ENCODE data around the gene FHOD1. TPM values are rescaled to one million over a fixed set of nuclear protein-coding genes. Genes with fewer than 3 reads are reported as not detected.

Gene FHOD1
- total and polyA plus RNA-seq, 2 of the 13 experiments (the other 11 are each of a cell fraction or from before 2014, with no cell fraction given), result 20.0 to 20.8 TPM

DNA sequence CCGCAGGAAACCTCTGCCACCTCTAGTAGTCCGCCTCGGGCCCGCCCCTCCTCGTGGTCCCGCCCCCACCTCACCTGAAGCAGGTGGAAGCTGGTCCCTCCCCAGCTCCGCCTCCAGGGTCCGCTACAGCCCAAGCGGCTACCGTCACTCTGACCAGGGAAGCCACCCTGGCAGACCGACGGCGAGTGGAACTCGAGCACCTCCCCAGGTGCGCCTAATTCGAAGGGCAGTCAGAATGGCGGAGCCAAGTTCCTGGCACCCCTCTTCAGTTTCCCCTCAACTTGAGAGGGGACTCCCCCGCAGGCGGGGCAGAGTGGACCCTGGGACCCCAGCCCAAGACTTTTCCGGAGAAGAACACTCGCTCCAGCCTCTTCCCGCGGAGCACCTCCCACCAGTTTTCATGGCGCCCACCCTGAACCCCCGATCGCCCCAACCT, 507 bp downstream of the FHOD1 start:
- Histone ChIP-seq H3K27me3 (ENCODE audit: control insufficient read depth in 1 of 2, insufficient read depth in 2 of 2, low read length in 2 of 2) (peaks cover 0 to 22% of the 10 kb centered on the region in 2 experiments; a peak in 3 of 5 replicates), H2AFZ (ENCODE audit: low read length) (no peak overlapping the region), H3K4me3 (replicated peaks in 1 of 3; ENCODE audit: insufficient read depth in 1 of 3, low read depth in 2 of 3, low read length in 3 of 3) (peak overlapping the region; percentile 63 to 85 (median 82)), H3K9me3 (ENCODE audit: low read length) (no peaks in the 10 kb centered on the region), H3K9ac (ENCODE audit: insufficient read depth, low read depth, low read length) (peak overlapping the region; percentile 69), H3K4me1 (ENCODE audit: insufficient read depth, low read length) (peaks cover 60% of the 10 kb centered on the region), H3K36me3 (replicated peaks in 1 of 2; ENCODE audit: control insufficient read depth in 1 of 2, insufficient read depth in 2 of 2, low read length in 2 of 2) (peaks cover 0 to 2% of the 10 kb centered on the region in 2 experiments; a peak in 2 of 5 replicates), H3K4me2 (ENCODE audit: low read depth, low read length) (peak overlapping the region; percentile 97), H3K27ac (ENCODE audit: extremely low read length, insufficient read depth, low read length) (peak overlapping the region; percentile 73), H4K20me1 (ENCODE audit: insufficient read depth, low read length) (no peaks in the 10 kb centered on the region), H3K79me2 (ENCODE audit: insufficient read depth, low read length) (no peaks in the 10 kb centered on the region)
- DNase-seq (ENCODE audit: low spot score) (peak; percentile 56), FAIRE-seq (no peak), ATAC-seq (peak; percentile 36)
- in situ Hi-C loops (cut with HindIII; ENCODE audit: extremely low pct_ligation_motif_present, low pct_unique_long_range_greater_than_20kb), result no loop called here
- CTCF ChIA-PET (ENCODE audit: low intra/inter-chr PET ratio, low total read pairs), result interaction anchor here (1.3 kb wide), 1 partner anchor 269 kb away, joined by 3 read pairs; no protein-coding TSS in a partner anchor
- intact Hi-C loops (cut with micrococcal nuclease; ENCODE audit: unreplicated experiment), result loop anchor here (1.0 to 2.0 kb wide), 2 partner anchors 19 to 54 kb away; partner anchors contain the start of genes E2F4 and TMEM208
- no TSS peak for BruUV-seq (replicated peaks)
- POLR2A ChIA-PET, result interaction anchor here (1.0 to 6.1 kb wide), 19 partner anchors 9 to 293 kb away, joined by 3 to 71 read pairs (median 6); partner anchors contain the start of genes HSD11B2, PLEKHG4 and TMEM208
- WGBS (ENCODE audit: low lambda C conversion rate), result 2% methylated on average over 21 of the region's 26 CpGs
- 0 out of 2 replicates have a peak, but pooled peaks have one; percentile 25 for TF ChIP-seq HNRNPL (IDR thresholded peaks at IDR 0.05; ENCODE audit: low read depth, low read length)
- TF ChIP-seq ZNF792 (CRISPR knock-in tag; IDR thresholded peaks at IDR 0.05), result 0 out of 2 replicates have a peak, but pooled peaks have one; percentile 0
- TF ChIP-seq CBX5 (CRISPR knock-in tag; IDR thresholded peaks at IDR 0.05; ENCODE audit: borderline replicate concordance), result no peak; the same call in 1 of the 2 replicates
- TF ChIP-seq, protein P1, sequence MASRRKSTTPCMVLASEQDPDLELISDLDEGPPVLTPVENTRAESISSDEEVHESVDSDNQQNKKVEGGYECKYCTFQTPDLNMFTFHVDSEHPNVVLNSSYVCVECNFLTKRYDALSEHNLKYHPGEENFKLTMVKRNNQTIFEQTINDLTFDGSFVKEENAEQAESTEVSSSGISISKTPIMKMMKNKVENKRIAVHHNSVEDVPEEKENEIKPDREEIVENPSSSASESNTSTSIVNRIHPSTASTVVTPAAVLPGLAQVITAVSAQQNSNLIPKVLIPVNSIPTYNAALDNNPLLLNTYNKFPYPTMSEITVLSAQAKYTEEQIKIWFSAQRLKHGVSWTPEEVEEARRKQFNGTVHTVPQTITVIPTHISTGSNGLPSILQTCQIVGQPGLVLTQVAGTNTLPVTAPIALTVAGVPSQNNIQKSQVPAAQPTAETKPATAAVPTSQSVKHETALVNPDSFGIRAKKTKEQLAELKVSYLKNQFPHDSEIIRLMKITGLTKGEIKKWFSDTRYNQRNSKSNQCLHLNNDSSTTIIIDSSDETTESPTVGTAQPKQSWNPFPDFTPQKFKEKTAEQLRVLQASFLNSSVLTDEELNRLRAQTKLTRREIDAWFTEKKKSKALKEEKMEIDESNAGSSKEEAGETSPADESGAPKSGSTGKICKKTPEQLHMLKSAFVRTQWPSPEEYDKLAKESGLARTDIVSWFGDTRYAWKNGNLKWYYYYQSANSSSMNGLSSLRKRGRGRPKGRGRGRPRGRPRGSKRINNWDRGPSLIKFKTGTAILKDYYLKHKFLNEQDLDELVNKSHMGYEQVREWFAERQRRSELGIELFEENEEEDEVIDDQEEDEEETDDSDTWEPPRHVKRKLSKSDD (CRISPR knock-in tag; IDR thresholded peaks at IDR 0.05; ENCODE audit: low read depth), result no peak
- TF ChIP-seq, protein P2, sequence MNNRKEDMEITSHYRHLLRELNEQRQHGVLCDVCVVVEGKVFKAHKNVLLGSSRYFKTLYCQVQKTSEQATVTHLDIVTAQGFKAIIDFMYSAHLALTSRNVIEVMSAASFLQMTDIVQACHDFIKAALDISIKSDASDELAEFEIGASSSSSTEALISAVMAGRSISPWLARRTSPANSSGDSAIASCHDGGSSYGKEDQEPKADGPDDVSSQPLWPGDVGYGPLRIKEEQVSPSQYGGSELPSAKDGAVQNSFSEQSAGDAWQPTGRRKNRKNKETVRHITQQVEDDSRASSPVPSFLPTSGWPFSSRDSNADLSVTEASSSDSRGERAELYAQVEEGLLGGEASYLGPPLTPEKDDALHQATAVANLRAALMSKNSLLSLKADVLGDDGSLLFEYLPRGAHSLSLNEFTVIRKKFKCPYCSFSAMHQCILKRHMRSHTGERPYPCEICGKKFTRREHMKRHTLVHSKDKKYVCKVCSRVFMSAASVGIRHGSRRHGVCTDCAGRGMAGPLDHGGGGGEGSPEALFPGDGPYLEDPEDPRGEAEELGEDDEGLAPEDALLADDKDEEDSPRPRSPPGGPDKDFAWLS (CRISPR knock-in tag; IDR thresholded peaks at IDR 0.05; ENCODE audit: borderline replicate concordance), result 0 out of 2 replicates have a peak, but pooled peaks have one; percentile 3
- TF ChIP-seq PAX8 (CRISPR knock-in tag; IDR thresholded peaks at IDR 0.05; ENCODE audit: borderline replicate concordance), result 0 out of 2 replicates have a peak, but pooled peaks have one; percentile 67
- 0 out of 2 replicates have a peak, but pooled peaks have one; percentile 88 for TF ChIP-seq ZNF782 (CRISPR knock-in tag; IDR thresholded peaks at IDR 0.05; ENCODE audit: borderline replicate concordance)
- TF ChIP-seq, protein P3, sequence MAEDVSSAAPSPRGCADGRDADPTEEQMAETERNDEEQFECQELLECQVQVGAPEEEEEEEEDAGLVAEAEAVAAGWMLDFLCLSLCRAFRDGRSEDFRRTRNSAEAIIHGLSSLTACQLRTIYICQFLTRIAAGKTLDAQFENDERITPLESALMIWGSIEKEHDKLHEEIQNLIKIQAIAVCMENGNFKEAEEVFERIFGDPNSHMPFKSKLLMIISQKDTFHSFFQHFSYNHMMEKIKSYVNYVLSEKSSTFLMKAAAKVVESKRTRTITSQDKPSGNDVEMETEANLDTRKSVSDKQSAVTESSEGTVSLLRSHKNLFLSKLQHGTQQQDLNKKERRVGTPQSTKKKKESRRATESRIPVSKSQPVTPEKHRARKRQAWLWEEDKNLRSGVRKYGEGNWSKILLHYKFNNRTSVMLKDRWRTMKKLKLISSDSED (CRISPR knock-in tag; IDR thresholded peaks at IDR 0.05), result 0 out of 2 replicates have a peak, but pooled peaks have one; percentile 29
- peak; percentile 19; the same call in 1 of the 2 replicates for TF ChIP-seq ZNF230 (CRISPR knock-in tag; IDR thresholded peaks at IDR 0.05)
- 0 out of 2 replicates have a peak, but pooled peaks have one; percentile 41 for TF ChIP-seq ZNF260 (CRISPR knock-in tag; IDR thresholded peaks at IDR 0.05; ENCODE audit: borderline replicate concordance, low read depth)
- 0 out of 2 replicates have a peak, but pooled peaks have one; percentile 21 for TF ChIP-seq SP5 (CRISPR knock-in tag; IDR thresholded peaks at IDR 0.05; ENCODE audit: borderline replicate concordance, low read depth)
- TF ChIP-seq ESRRA (CRISPR knock-in tag; IDR thresholded peaks at IDR 0.05; ENCODE audit: low read depth), result 0 out of 2 replicates have a peak, but pooled peaks have one; percentile 25
- TF ChIP-seq KDM5B (CRISPR knock-in tag; IDR thresholded peaks at IDR 0.05; ENCODE audit: borderline replicate concordance), result no peak
- TF ChIP-seq SPEN (CRISPR knock-in tag; IDR thresholded peaks at IDR 0.05; ENCODE audit: low read depth), result no peak
